B cell (primary cell): ENCODE measurements around the gene ISCA1. TPM values are rescaled to one million over a fixed set of nuclear protein-coding genes. Genes with fewer than 3 reads are reported as not detected.

ENCODE experiments used
- ATAC-seq: fragments of 200-7000 bp; cut with Tn5 transposase; one replicate; pipeline ENCODE4 v1.10.0; 2021; ENCODE audit warnings: low read depth, mild to moderate bottlenecking, moderate number of reproducible peaks, moderate library complexity
- CTCF ChIA-PET: fragments of 350-600 bp; sonication (Branson Sonifier 250); formaldehyde crosslinking; loops from one replicate; lab custom pipeline; 2021; ENCODE audit warnings: antibody characterized with exemption, inconsistent platforms; lab: Charles Lee
- POLR2A ChIA-PET: fragments of 350-600 bp; sonication (Branson Sonifier 250); formaldehyde crosslinking; loops from one replicate; lab custom pipeline; 2021; ENCODE audit warnings: antibody characterized with exemption; lab: Charles Lee
- DNase-seq: peaks from one replicate; pipeline ENCODE4 v3.0.0; 2013
- H2AFZ ChIP-seq: 2 replicates; pipeline ENCODE4 v1.6.1; 2012; ENCODE audit warnings: mild to moderate bottlenecking, low read depth, low read length; ENCODE audit not compliant: insufficient read depth, poor library complexity, severe bottlenecking
- H3K27ac ChIP-seq, 2 donors: 1 replicate in 1 of 2; 2 replicates in 1 of 2; pipeline ENCODE4 v1.5.1; 2012 to 2013; ENCODE audit warnings: low read length in 2 of 2, mild to moderate bottlenecking in 2 of 2, moderate library complexity in 1 of 2
- H3K27me3 ChIP-seq, 4 experiments: fragments of 200-600 bp in 1 of 4; sonication (generic) in 1 of 4; replicated peaks in 1 of 4; 1 replicate in 2 of 4; 2 replicates in 2 of 4; pipeline versions ENCODE4 v1.6.1 to v1.7.0; 2013 to 2016; ENCODE audit warnings: low read length in 3 of 4, mild to moderate bottlenecking in 2 of 4, mixed read lengths in 1 of 4, moderate library complexity in 1 of 4; ENCODE audit not compliant: insufficient read depth in 4 of 4, control insufficient read depth in 3 of 4; ENCODE audit errors: control extremely low read depth in 1 of 4
- H3K36me3 ChIP-seq, 2 experiments: replicated peaks in 1 of 2; 1 replicate in 1 of 2; 2 replicates in 1 of 2; pipeline versions ENCODE4 v1.6.1 to v1.7.1; 2013; ENCODE audit warnings: low read length in 1 of 2; ENCODE audit not compliant: insufficient read depth in 2 of 2, control insufficient read depth in 1 of 2; ENCODE audit errors: control extremely low read depth in 1 of 2, extremely low read depth in 1 of 2
- H3K4me1 ChIP-seq, 2 donors: fragments of 200-600 bp in 1 of 2; sonication (generic) in 1 of 2; 1 replicate in 1 of 2; 2 replicates in 1 of 2; pipeline versions ENCODE4 v1.5.1 to v1.6.1; 2013 to 2017; ENCODE audit warnings: low read length in 2 of 2; ENCODE audit not compliant: control insufficient read depth in 2 of 2, insufficient read depth in 2 of 2
- H3K4me2 ChIP-seq: replicated peaks from 2 replicates; pipeline ENCODE3; 2012; ENCODE audit warnings: mild to moderate bottlenecking, low read depth, low read length; ENCODE audit not compliant: poor library complexity, severe bottlenecking
- H3K4me3 ChIP-seq, 5 experiments: fragments of 200-600 bp in 1 of 5; sonication (generic) in 1 of 5; 1 replicate in 3 of 5; 2 replicates in 2 of 5; pipeline versions ENCODE4 v1.5.1 to v1.7.0; 2011 to 2016; ENCODE audit warnings: low read length in 4 of 5, mild to moderate bottlenecking in 4 of 5, low read depth in 2 of 5, control low read depth in 1 of 5, moderate library complexity in 1 of 5; ENCODE audit not compliant: insufficient read depth in 1 of 5; ENCODE audit errors: control extremely low read depth in 1 of 5, extremely low read depth in 1 of 5
- H3K79me2 ChIP-seq: fragments of 200-600 bp; sonication (generic); one replicate; pipeline ENCODE4 v1.6.0; 2016; ENCODE audit warnings: low read length; ENCODE audit not compliant: control insufficient read depth, insufficient read depth
- H3K9ac ChIP-seq: fragments of 200-600 bp; sonication (generic); 2 replicates; pipeline ENCODE4 v1.6.1; 2017; ENCODE audit warnings: mild to moderate bottlenecking, low read length, moderate library complexity
- H3K9me3 ChIP-seq, 3 donors: one replicate each; pipeline versions ENCODE4 v1.6.1 to v1.7.1; 2013; ENCODE audit warnings: low read length in 2 of 3; ENCODE audit not compliant: control insufficient read depth in 2 of 3, insufficient read depth in 1 of 3; ENCODE audit errors: control extremely low read depth in 1 of 3
- H4K20me1 ChIP-seq: 2 replicates; pipeline ENCODE4 v1.6.0; 2012; ENCODE audit warnings: mild to moderate bottlenecking, low read length; ENCODE audit not compliant: insufficient read depth, control insufficient read depth, poor library complexity, severe bottlenecking
- H3K27ac Mint-ChIP-seq: one replicate; pipeline ENCODE4 v1.8.0; 2021; ENCODE audit warnings: mixed read lengths
- H3K27me3 Mint-ChIP-seq: one replicate; pipeline ENCODE4 v1.8.0; 2021; ENCODE audit warnings: mixed read lengths
- H3K4me1 Mint-ChIP-seq: one replicate; pipeline ENCODE4 v1.8.0; 2021; ENCODE audit warnings: mixed read lengths
- H3K4me3 Mint-ChIP-seq: one replicate; pipeline ENCODE4 v1.8.0; 2021; ENCODE audit warnings: mixed read lengths
- H3K9me3 Mint-ChIP-seq: one replicate; pipeline ENCODE4 v1.8.0; 2022; ENCODE audit warnings: mixed read lengths; ENCODE audit not compliant: insufficient read depth
- EZH2 ChIP-seq: IDR thresholded peaks from 2 replicates; pipeline ENCODE4 v1.6.1; 2012; ENCODE audit warnings: borderline replicate concordance, low read depth, mild to moderate bottlenecking, moderate library complexity, low read length; ENCODE audit not compliant: insufficient read depth, poor library complexity, severe bottlenecking
- whole genome bisulfite sequencing: methylation state at CpG from one replicate; pipeline ENCODE4 v1.1.5; 2013; ENCODE audit warnings: missing lambda C conversion rate; ENCODE audit not compliant: insufficient coverage; 5-methylcytosine and 5-hydroxymethylcytosine counted together
- intact Hi-C: fragments of 100-400 bp; cut with micrococcal nuclease; formaldehyde crosslinking; loops from one replicate; pipeline ENCODE4 v1.10.0; 2022
- polyA plus RNA-seq: library from polyadenylated mRNA; depleted of rRNA; stranded (reverse); fragments of >200 nt; gene quantifications from 2 replicates; pipeline ENCODE4 v1.2.3, GENCODE V29; 2012
- total RNA-seq, 2 donors: library from RNA; stranded (reverse); fragments of 120-200 nt in 1 of 2; gene quantifications; 1 replicate in 1 of 2; 2 replicates in 1 of 2; pipeline versions ENCODE4 v1.2.3 to v1.2.4, GENCODE V29; 2013 to 2022
- TF ChIP-seq, protein P1 (sequence below): fragments of 200-600 bp; IDR thresholded peaks from one replicate; pipeline ENCODE4 v1.8.0; 2022; ENCODE audit warnings: antibody characterized with exemption, mild to moderate bottlenecking

ISCA1 gene
- total and polyA plus RNA-seq, 2 donors (not counting 1 experiment from before 2014, with no cell fraction given) = 17.8 to 32.7 TPM

DNA sequence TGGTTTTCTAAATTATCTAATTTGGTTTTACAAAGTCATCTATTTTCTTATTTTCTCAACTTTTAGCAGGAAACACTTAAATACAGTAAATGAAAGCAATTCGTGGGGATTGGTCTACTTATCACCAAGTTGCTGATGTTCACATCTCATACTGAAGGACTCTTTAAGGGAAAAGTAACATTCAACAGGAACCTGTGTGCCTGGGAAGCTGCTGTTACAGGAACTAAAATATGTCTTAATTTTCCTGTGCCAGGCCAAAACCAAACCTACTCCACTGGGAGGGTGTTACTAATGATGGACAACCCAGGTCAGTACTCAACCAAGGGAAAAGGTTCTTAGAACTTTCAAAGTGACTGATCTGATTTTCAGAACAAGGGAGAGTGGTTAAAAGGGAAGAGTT is 5.3 kb downstream of the ISCA1 start:
- Histone ChIP-seq H3K4me3 (no peak overlapping the region), H3K27me3 (no peaks in the 10 kb centered on the region), H3K4me1 (peaks cover 5 to 6% of the 10 kb centered on the region in 2 donors), H3K9ac (no peak overlapping the region), H4K20me1 (peaks cover 43% of the 10 kb centered on the region), H3K36me3 (peaks cover 7 to 10% of the 10 kb centered on the region in 2 experiments), H3K27ac (no peak overlapping the region), H3K9me3 (no peaks in the 10 kb centered on the region), H3K4me2 (no peak overlapping the region), H3K79me2 (peaks cover 44% of the 10 kb centered on the region), H2AFZ (no peak overlapping the region)
- peaks cover 18% of the 10 kb centered on the region for H3K4me1 Mint-ChIP-seq
- H3K27ac Mint-ChIP-seq = no peak overlapping the region
- no peak overlapping the region for H3K4me3 Mint-ChIP-seq
- CTCF ChIA-PET = no interaction called here
- H3K9me3 Mint-ChIP-seq = no peaks in the 10 kb centered on the region
- intact Hi-C loops = no loop called here
- POLR2A ChIA-PET = no interaction called here
- ATAC-seq (no peak), DNase-seq (no peak)
- TF ChIP-seq, protein P1, sequence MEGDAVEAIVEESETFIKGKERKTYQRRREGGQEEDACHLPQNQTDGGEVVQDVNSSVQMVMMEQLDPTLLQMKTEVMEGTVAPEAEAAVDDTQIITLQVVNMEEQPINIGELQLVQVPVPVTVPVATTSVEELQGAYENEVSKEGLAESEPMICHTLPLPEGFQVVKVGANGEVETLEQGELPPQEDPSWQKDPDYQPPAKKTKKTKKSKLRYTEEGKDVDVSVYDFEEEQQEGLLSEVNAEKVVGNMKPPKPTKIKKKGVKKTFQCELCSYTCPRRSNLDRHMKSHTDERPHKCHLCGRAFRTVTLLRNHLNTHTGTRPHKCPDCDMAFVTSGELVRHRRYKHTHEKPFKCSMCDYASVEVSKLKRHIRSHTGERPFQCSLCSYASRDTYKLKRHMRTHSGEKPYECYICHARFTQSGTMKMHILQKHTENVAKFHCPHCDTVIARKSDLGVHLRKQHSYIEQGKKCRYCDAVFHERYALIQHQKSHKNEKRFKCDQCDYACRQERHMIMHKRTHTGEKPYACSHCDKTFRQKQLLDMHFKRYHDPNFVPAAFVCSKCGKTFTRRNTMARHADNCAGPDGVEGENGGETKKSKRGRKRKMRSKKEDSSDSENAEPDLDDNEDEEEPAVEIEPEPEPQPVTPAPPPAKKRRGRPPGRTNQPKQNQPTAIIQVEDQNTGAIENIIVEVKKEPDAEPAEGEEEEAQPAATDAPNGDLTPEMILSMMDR = no peak
- no peak for TF ChIP-seq EZH2
- WGBS = no CpG with 5 or more reads among the region's 1 CpG
- no peaks in the 10 kb centered on the region for H3K27me3 Mint-ChIP-seq

DNA sequence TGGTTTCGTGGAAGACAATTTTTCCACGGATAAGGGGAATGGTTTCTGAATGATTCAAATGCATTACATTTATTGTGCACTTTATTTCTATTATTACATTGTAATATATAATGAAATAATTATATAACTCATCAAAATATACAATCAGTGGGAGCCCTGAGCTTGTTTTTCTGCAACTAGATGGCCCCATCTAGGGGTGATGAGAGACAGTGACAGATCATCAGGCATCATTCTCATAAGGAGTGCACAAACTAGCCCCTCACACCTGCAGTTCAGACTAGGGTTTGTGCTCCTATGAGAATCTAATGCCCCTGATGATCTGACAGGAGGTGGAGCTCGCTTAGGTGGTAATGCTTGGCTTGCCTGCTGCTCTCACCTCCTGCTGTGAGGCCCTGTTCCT is 6.4 kb downstream of the ISCA1 start:
- POLR2A ChIA-PET = interaction anchor here (0.6 kb wide), 1 partner anchor 9 kb away, joined by 12 read pairs; no protein-coding TSS in a partner anchor
- peaks cover 10 to 20% of the 10 kb centered on the region in 2 experiments for H3K36me3 ChIP-seq
- CTCF ChIA-PET = interaction anchor here (1.5 kb wide), 1 partner anchor 459 kb away, joined by 3 read pairs; no protein-coding TSS in a partner anchor

More for the DNA sequence above, 6.4 kb downstream of the ISCA1 start:
- peaks cover 33% of the 10 kb centered on the region for H4K20me1 ChIP-seq
- DNase-seq = no peak
- no peak overlapping the region for H3K4me3 ChIP-seq
- no peak for ATAC-seq
- intact Hi-C loops = no loop called here
- H3K4me3 Mint-ChIP-seq = no peak overlapping the region
- H3K27me3 Mint-ChIP-seq = no peaks in the 10 kb centered on the region
- no peak for TF ChIP-seq EZH2
- TF ChIP-seq, protein P1 = no peak
- peaks cover 12% of the 10 kb centered on the region for H3K4me1 Mint-ChIP-seq
- WGBS = 89% methylated on average over 1 of the region's 3 CpGs
- no peaks in the 10 kb centered on the region for H3K4me1 ChIP-seq
- no peaks in the 10 kb centered on the region for H3K27me3 ChIP-seq
- H3K9me3 Mint-ChIP-seq = no peaks in the 10 kb centered on the region
- H2AFZ ChIP-seq = no peak overlapping the region
- H3K4me2 ChIP-seq = no peak overlapping the region
- peaks cover 0 to under 1% (median 0%) of the 10 kb centered on the region in 3 donors for H3K9me3 ChIP-seq
- no peak overlapping the region for H3K27ac Mint-ChIP-seq
- no peak overlapping the region for H3K9ac ChIP-seq
- H3K79me2 ChIP-seq = peaks cover 35% of the 10 kb centered on the region
- H3K27ac ChIP-seq = no peak overlapping the region
